Esophagus muscularis mucosa (tissue), 4 donors: ENCODE data around the gene MVB12B. TPM values are rescaled to one million over a fixed set of nuclear protein-coding genes. Genes with fewer than 3 reads are reported as not detected.

ENCODE experiments used
- DNase-seq: peaks from one replicate; pipeline ENCODE4 v3.0.0-alpha.2; 2017; ENCODE audit errors: extremely low spot score
- H3K27ac ChIP-seq, 4 donors: fragments of 200-600 bp; sonication (generic); replicated peaks in 1 of 4; 1 replicate in 3 of 4; 2 replicates in 1 of 4; pipeline ENCODE4 v1.5.1; 2016 to 2019; ENCODE audit warnings: mild to moderate bottlenecking in 1 of 4
- H3K27me3 ChIP-seq, 4 donors: fragments of 200-600 bp; sonication (generic); one replicate each; pipeline versions ENCODE4 v1.5.1 to v1.6.0; 2016 to 2019
- H3K36me3 ChIP-seq, 4 donors: fragments of 200-600 bp; sonication (generic); one replicate each; pipeline ENCODE4 v1.5.1; 2016 to 2019
- H3K4me1 ChIP-seq, 4 donors: fragments of 200-600 bp; sonication (generic); one replicate each; pipeline ENCODE4 v1.5.1; 2016 to 2019
- H3K4me3 ChIP-seq, 4 donors: fragments of 200-600 bp; sonication (generic); 1 replicate in 2 of 4; 2 replicates in 2 of 4; pipeline ENCODE4 v1.5.1; 2016 to 2019; ENCODE audit warnings: mild to moderate bottlenecking in 4 of 4, moderate library complexity in 1 of 4
- H3K9me3 ChIP-seq, 4 donors: fragments of 200-600 bp; sonication (generic); 1 replicate in 3 of 4; 2 replicates in 1 of 4; pipeline ENCODE4 v1.5.1; 2016 to 2019
- CTCF ChIP-seq, 3 experiments: fragments of 200-600 bp in 2 of 3; fragments of 450-650 bp in 1 of 3; sonication (generic) in 2 of 3; IDR thresholded peaks; one replicate each; pipeline ENCODE4 v1.5.1; 2017 to 2019; ENCODE audit warnings: antibody characterized with exemption in 3 of 3, mild to moderate bottlenecking in 2 of 3, moderate library complexity in 1 of 3
- EP300 ChIP-seq: sonication (generic); formaldehyde crosslinking; IDR thresholded peaks from one replicate; pipeline ENCODE4 v1.6.1; 2017; ENCODE audit warnings: antibody characterized with exemption
- POLR2A ChIP-seq: fragments of 450-650 bp; IDR thresholded peaks from one replicate; pipeline ENCODE4 v1.6.1; 2017; ENCODE audit warnings: antibody characterized with exemption, moderate library complexity, mild to moderate bottlenecking, low read depth
- POLR2AphosphoS5 ChIP-seq, 2 donors: sonication (generic); formaldehyde crosslinking; IDR thresholded peaks; one replicate each; pipeline ENCODE4 v1.6.1; 2017; ENCODE audit warnings: antibody characterized with exemption in 2 of 2
- WGBS: methylation state at CpG from one replicate; pipeline ENCODE4 v1.1.5; 2018; 5-methylcytosine and 5-hydroxymethylcytosine counted together
- intact Hi-C: fragments of 100-400 bp; cut with DNase I; formaldehyde crosslinking; loops from one replicate; pipeline ENCODE4 v1.15.1; 2023
- total RNA-seq, 4 donors: library from RNA; depleted of rRNA; stranded (reverse); fragments of >200 nt; gene quantifications; one replicate each; pipeline versions ENCODE4 v1.1.0 to v1.2.1, GENCODE V29; 2016

The MVB12B gene
- total RNA-seq, 4 donors from 2014 or later = 14.1 to 25.0 (median 18.4) TPM

- no peak for DNase-seq
- 85% methylated on average over 3 of the region's 3 CpGs for WGBS
- Histone ChIP-seq H3K9me3 (no peaks in the 10 kb centered on the region), H3K4me1 (no peaks in the 10 kb centered on the region), H3K4me3 (no peak overlapping the region), H3K36me3 (peaks cover 0 to 17% (median 9%) of the 10 kb centered on the region in 4 donors), H3K27me3 (no peaks in the 10 kb centered on the region), H3K27ac (no peak overlapping the region)
- no peak for TF ChIP-seq POLR2AphosphoS5 (IDR thresholded peaks at IDR 0.05)
- no peak for TF ChIP-seq CTCF (IDR thresholded peaks at IDR 0.05)
- no peak for TF ChIP-seq EP300
- no peak for TF ChIP-seq POLR2A
- intact Hi-C loops = no loop called here
Observed at GRCh38 chr9:126443144-126443543, 116.5 kb downstream of the MVB12B start.

- H3K4me1 ChIP-seq = no peaks in the 10 kb centered on the region
- no peaks in the 10 kb centered on the region for H3K27me3 ChIP-seq
- H3K27ac ChIP-seq = no peak overlapping the region
- intact Hi-C loops = no loop called here
- H3K9me3 ChIP-seq = no peaks in the 10 kb centered on the region
- TF ChIP-seq POLR2AphosphoS5 (IDR thresholded peaks at IDR 0.05) = no peak
- no peak for TF ChIP-seq EP300
- TF ChIP-seq CTCF (IDR thresholded peaks at IDR 0.05) = no peak
- no peak for TF ChIP-seq POLR2A
- H3K4me3 ChIP-seq = no peak overlapping the region
- peaks cover 0 to 25% (median 10%) of the 10 kb centered on the region in 4 donors for H3K36me3 ChIP-seq
- WGBS = 91% methylated on average over 2 of the region's 2 CpGs
- no peak for DNase-seq
Observed at GRCh38 chr9:126448136-126448535, 121.5 kb downstream of the MVB12B start.

- H3K36me3 ChIP-seq = peaks cover 0 to 25% (median 10%) of the 10 kb centered on the region in 4 donors
- intact Hi-C loops = no loop called here
- no peak for DNase-seq
- H3K27me3 ChIP-seq = no peaks in the 10 kb centered on the region
- 94% methylated on average over 12 of the region's 14 CpGs for WGBS
- H3K27ac ChIP-seq = no peak overlapping the region
- no peak for TF ChIP-seq POLR2AphosphoS5 (IDR thresholded peaks at IDR 0.05)
- TF ChIP-seq POLR2A = no peak
- no peak for TF ChIP-seq EP300
- no peak for TF ChIP-seq CTCF (IDR thresholded peaks at IDR 0.05)
- H3K4me1 ChIP-seq = no peaks in the 10 kb centered on the region
- H3K9me3 ChIP-seq = no peaks in the 10 kb centered on the region
- no peak overlapping the region for H3K4me3 ChIP-seq
Observed at GRCh38 chr9:126448865-126449577, 122.4 kb downstream of the MVB12B start.

GRCh38 chr9:126449725-126450667 lies 123.4 kb downstream of the MVB12B start:
- TF ChIP-seq EP300 = no peak
- TF ChIP-seq POLR2A = no peak
- no peak for TF ChIP-seq CTCF (IDR thresholded peaks at IDR 0.05)
- no peak for TF ChIP-seq POLR2AphosphoS5 (IDR thresholded peaks at IDR 0.05)
- Histone ChIP-seq H3K9me3 (no peaks in the 10 kb centered on the region), H3K36me3 (peaks cover 3 to 26% (median 10%) of the 10 kb centered on the region in 4 donors), H3K4me1 (no peaks in the 10 kb centered on the region), H3K27me3 (no peaks in the 10 kb centered on the region), H3K4me3 (no peak overlapping the region), H3K27ac (no peak overlapping the region)
- intact Hi-C loops = no loop called here
- WGBS = 86% methylated on average over 12 of the region's 12 CpGs
- DNase-seq = no peak
